Activated CD4-positive, alpha-beta T cell treated with anti-CD3 and anti-CD28 coated beads for 1 hour (primary cell): Measurements from ENCODE around the gene SYT17.
"Not testable (repeated sequence)": the region's sequence is repeated elsewhere in the genome, so short reads cannot be mapped to it uniquely, and the experiment has no call there.

ENCODE experiments used
- DNase-seq: peaks from one replicate; pipeline ENCODE4 v3.0.0-alpha.2; 2020

SYT17 gene

DNA sequence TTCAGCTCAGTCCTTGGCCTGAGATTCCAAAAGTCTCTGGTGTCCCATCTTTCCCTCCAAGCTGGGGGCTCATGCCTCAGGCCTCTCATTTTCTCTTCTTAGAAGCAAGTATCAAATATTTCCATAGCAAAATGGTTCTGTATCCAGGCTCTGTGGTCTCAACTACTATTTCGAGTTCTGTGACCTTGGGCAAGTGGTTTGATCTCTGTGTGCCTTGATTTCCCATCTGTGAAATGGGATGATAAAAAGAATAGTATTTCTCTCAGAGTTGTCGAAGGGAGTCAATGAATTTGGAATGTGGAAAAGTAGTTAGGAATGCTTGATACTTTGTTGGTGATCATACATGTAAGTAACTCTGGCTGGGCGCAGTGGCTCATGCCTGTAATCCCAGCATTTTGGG is 6.4 kb downstream of the SYT17 start:
- DNase-seq = no peak

DNA sequence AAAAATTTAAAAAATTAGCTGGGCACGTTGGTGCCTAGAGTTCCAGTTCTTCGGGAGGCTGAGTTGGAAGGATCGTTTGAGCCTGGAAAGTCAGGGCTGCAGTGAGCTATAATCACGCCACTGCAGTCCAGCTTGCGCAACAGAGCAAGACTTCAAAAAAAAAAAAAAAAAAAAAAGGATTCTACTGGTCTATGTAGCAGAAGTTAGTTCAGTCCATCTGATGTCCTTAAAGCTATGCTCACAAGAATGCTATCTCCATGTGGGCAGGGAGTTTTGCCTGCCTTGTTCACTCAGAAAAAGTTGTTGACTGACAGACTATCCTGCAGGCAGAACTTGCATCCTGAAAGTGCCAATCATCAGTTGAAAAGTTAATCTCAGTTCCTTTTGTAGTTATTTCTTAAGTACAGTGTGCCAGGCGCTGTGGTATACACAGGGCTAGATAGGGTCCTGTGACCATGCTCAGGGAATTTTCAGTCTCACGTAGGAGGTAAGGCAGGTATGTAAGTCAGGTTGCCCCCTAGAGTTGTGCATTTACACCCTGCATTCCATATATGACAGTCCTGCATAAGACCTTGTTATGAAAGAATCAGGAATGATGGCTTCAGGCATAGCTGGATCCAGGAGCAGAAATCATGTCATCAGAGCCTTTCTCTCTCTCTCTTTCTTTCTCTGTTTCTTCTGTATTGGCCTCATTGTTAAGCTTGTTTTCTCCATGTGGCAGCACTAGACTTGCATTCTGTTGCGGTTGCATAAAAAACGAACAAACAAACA is 7.6 kb downstream of the SYT17 start:
- DNase-seq = no peak

DNA sequence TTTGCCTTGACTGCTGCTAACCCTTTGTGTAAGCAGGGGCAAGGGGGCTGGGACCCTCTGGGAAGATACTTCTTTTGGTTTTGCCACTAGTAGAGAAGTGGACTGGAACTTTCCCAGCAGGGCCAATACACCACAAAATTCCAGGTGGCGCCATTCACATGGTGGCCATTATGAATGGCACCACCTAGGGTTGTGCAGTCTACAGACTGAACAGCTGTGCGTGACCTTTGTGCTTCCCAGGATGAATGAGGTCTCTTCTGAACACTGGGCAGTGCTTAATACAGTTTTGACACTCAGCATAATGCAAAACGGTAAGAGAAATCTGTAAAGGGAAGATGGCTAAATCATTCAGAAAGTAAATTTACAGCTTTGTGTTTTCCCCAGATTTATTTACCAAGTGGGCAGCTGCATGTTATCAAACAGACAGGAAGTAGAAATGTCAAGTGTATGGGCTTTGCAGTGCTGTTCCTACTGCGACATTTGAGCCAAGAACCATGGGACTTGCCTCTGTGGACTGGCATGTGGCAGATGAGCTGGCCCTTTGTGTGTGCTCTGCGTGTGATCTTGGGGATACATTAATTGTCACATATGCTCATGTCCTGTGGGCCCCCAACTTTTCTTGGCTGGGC is 9.2 kb downstream of the SYT17 start:
- DNase-seq = no peak

DNA sequence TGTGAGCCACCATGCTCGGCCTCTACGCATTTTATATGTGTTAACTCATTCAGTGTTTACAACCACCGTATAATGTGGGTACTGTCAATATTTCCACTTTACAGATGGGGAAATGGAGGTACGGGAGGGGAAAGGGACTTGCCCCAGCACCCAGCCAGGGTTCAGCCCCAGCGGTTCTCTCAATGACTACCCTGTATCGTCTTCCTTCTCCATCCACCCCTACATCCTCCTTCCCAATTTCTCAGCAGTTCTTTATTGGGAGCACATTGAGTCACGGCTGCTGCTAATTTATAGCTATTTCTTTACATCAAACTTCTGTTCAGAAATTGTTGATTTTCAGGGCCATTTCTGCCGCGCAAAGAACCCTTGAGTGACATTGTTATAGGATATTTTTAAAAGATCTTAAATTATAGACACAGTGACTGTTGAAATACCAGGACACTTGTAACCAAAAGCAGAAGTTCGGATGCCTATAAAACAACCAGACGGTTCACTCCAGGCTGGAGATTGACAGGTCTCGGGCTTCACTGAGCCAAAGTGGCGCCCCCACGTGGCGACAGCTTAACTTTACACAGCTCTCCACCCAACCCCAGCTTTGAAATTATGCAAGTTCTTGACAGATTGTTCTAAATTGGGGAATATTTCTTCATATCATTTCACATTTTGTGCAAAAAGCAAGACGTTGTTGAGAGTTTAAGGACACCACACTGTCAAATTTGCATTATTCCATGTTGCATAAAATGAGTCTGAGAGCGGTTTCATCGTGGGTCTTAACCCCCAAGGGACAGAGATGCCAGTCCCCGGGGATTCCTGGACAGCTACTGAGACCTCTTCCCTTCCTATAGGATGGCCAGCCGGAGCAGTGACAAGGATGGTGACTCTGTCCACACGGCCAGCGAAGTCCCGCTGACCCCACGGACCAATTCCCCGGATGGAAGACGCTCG is 11.8 kb downstream of the SYT17 start:
- DNase-seq = no peak

DNA sequence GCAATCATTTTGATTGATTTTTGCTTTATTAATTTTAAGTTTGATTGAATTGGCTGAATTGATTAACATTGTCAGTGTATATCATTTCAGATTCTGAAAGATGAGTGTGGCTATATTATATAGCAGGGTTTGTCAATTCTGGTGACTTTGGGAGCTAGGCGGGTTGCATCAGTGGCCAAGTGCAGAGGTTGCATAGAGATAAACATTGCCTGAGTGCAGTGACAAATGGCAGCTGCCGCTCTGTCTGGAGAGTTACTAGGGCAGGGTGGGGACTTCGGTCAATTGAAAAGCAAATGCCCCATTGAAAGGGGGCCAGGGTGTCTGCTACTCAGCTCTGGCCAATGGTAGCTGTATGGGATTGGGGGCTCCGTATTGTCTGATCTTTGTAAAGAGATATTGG is 12.7 kb downstream of the SYT17 start:
- no peak for DNase-seq

DNA sequence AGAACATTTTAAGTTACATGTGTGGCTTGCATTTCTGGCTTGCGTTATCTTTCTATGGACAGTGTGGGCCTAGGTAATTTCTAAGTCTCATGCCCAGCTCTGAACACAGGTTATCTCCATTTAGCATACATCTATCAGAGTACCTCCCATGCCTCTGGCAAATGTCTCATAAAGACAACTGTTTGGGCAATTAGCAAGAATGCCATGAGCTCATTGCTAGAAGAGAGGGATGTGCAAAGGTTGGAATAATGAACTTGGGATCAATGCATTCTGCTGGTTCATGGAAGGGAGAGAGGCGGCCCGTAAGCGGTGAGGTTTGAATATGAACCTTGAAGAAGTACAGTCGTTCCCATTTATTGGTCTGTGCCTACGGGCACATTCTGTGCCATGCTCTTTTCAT is 14.4 kb downstream of the SYT17 start:
- no peak for DNase-seq

DNA sequence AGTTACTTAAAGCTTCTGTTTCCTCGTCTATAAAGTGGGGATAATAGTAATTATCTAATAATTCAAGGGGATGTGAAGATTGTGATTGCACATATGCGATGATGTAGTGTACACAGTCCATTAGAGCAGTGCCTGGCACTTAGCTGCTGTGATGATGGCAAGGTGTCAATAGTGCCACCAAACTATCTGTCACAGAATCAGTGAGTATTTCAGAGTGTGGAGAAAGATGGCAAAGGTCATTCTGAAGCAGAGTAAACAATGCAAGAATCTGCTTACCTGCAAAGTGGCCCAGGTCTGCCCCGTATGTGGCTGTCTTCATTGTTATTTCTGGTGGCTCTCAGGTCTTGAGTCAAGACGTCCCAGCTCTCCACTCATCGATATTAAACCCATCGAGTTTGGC is 15.1 kb downstream of the SYT17 start:
- DNase-seq = no peak

DNA sequence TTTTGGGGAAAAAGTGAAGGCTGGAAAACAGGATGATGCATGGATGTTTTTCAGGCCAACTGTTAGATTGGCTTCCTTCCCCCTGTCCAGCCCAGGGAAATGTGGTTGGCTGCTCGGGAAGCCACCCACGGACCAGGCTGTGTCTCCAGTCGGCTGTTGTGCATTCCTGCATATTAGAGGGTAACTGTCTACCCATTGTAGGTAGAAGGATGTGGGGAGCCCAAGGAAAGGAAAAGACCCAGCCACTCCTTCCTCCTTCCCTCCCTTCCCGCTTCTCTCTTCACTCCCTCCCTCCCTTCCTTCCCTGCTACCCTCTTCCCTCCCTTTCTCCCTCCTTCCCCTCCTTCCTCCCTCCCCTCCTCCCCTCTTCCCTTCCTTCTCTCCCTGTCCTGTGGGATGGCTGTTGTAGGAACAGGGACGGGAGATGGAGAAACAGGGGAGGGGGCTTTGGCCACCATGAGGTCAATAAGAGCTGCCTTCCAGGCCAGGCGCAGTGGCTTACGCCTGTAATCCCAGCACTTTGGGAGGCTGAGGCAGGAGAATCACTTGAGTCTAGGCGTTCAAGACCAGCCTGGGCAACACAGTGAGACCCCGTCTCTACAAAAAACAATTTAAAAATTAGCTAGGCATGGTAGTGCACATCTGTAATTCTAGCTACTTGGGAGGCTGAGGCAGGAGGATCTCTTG is 16.9 kb downstream of the SYT17 start:
- DNase-seq = no peak

DNA sequence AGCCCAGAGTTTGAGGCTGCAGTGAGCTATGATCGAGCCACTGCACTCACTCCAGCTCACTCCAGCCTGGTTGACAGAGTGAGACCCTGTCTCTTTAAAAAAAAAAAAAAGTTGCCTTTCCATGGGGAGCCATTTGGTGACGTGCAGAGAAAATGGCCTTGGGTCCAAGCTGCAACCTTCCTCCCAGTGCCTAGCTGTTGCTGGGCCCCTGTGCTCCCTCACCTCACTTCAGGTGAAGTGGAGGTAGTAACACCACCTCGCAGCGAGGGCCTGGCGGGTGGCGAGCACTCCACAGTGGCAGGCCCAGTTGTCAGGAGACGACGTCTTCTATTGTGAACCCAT is 17.4 kb downstream of the SYT17 start:
- no peak for DNase-seq

DNA sequence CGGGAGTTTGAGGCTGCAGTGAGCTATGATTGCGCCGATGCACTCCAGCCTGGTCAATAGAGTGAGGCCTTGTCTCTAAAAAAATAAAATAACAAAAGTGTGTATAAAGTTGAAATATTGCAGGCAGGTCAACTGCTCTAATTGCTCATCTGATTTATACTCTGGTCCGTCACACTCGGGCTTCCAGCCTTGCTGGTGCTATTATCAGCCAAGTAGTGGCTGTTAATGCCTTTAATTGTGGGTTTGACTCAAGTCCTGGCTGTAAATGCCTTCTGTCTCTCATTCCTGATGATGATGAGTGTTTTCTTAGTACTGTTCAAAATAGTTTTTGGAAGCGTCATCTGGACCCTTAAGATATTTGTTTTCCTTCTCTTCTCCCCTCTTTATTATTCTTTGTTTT is 18.4 kb downstream of the SYT17 start:
- DNase-seq = no peak

DNA sequence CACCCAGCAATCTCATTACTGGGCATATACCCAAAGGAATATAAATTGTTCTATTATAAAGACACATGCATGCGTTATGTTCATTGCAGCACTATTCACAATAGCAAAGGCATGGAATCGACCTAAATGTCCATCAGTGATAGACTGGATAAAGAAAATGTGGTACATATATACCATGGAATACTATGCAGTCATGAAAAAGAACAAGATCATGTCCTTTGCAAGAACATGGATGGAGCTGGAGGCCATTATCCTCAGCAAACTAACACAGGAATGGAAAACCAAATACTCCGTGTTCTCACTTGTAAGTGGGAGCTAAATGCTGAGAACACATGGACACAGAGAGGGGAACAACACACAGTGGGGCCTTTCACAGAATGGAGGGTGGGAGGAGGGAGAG is 19.9 kb downstream of the SYT17 start:
- DNase-seq = not testable (repeated sequence)

DNA sequence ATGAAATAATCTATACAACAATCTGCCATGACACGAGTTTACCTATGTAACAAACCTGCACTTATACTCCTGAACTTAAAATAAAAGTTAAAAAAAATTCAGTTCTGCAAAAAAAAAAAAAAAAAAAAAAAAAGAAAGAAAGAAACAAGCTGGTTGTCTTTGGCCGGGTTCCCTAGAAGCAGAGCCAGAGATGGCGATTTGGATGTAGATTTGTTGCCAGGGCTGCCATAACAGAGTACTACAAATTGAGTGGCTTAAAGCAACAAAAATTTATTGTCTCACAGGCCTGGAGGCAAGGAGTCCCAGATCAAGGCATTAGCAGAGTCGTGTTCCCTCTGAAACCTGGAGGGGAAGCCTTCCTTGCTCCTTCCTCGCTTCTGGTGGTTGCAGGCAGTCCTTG is 20.4 kb downstream of the SYT17 start:
- DNase-seq = no peak

DNA sequence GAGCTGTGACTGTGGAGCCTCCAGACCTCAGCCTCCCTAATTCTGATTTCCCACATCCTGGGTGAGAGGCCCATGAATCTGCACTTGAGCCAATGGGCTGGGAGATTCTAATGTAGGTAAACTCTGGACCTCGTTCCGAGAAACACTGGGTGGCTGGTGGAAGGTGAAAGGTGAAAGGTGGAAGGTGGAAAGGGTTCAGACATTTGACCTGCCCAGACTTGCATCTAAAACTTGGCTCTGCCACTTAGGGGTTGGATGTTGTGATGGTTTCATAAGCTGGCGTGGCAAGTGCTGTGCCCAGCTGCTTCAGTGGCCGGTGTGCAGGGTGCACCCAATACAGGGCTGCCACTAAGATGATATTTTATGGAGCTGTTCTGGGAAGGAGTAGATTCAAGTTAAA is 24.8 kb downstream of the SYT17 start:
- DNase-seq = no peak

DNA sequence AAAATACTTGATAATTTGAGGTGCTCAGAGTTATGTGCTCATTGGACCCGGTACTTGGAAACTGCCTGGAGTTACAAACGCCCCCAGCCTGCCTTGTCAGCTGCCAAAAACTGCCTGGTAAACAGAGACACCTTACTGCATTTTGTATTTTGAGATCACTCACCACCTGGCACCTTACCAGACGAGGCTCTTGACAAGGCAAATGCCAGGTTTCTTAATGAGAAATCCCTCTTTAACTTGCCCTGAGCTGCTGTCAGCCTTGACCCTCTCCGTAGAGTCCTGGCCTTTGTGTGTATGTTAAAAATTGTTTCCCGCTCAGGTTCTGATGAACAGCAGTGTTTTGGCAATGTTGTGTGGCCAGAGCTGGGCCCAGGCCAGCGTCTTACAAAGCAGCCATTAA is 28.8 kb downstream of the SYT17 start:
- DNase-seq = no peak

DNA sequence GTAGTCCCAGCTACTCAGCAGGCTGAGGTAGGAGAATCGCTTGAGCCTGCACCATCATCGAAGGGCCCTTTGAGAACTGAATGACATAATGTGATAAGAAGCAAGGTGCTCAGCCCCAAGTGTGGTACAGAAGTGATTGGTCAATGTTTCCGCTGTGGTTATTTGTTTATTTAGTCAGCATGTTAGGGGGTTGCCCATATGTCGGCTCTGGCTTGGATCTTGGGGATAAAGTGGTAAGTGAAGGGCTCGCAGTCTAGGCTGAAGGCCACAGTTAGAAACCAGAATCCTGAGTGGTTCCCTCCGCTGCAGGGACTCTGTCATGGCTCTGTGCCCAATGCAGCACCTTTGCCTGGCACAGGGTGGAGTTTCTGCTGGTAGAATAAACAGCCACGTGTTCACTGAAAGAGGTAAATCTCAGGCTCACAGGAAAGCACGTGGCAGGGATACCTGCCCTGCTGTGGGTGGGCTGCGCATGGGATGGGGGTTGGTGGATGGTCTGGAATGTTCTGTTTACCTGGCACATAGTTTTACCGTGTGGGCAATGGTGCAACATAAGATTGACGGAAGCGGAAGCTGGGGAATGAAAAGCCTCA is 35.4 kb downstream of the SYT17 start:
- no peak for DNase-seq

DNA sequence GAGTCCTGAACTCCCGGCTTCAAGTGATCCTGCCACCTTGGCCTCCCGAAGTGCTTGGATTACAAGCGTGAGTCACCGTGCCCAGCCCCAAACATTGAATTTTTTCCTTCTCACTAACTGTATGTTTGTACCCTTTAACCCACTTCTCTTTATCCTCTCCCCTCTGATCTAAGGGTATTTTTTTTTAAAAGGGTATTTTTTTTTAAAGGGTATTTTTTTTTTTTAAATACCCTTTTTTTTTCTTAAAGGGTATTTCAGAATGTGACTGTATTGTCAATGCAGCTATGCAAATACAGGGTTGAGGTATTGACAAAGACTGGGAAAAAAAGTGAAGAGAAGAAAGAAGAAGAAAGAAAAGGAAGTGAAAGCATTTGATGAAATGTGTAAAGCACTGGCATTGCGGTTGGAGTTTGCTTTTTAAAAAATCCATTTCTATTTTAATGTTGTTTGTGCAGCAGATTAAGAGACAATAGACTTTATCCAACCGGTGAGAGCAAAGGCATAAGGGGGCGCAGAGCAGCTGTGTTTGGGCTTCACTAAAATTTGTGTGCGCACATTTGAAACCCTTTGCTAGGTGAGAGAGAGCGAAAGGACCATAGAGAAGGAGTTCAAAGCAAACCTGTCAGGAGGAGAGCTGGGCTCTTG is 42.4 kb downstream of the SYT17 start:
- DNase-seq = no peak

DNA sequence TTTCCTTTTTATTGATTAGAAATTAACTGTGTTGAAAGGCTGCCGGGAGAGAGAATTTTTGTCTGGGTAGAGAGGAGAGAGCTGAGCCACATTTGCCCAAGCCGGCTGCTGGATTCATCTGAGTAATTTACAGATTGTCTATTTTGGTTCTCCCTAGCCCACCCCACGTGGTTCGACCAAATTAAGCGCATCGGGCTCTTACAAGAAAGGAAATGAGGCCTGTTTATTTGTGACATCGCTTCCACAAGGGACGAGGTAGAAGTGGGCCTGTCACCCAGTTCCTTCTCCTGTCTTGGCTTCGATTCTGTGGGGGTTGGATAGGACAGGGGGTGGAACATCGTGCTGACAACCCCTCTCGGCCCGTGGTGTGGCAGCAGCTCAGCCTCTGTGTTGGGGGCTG is 42.9 kb downstream of the SYT17 start:
- DNase-seq = no peak

DNA sequence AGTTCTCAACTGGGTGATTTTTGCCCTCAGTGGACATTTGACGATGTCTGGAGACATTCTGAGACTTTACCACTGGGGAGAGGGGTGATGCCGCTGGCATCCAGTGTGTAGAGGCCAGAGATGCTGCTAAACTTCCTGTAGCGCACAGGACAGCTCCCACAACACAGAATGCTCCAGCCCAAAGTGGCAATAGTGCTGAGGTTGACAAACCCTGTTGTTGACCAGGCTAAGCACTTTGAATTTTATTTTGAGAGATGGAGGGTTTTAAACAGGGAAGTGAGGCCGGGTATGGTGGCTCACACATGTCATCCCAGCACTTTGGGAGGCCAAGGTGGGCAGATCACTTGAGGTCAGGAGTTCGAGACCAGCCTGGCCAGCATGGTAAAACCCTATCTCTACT is 44.0 kb downstream of the SYT17 start:
- DNase-seq = no peak

DNA sequence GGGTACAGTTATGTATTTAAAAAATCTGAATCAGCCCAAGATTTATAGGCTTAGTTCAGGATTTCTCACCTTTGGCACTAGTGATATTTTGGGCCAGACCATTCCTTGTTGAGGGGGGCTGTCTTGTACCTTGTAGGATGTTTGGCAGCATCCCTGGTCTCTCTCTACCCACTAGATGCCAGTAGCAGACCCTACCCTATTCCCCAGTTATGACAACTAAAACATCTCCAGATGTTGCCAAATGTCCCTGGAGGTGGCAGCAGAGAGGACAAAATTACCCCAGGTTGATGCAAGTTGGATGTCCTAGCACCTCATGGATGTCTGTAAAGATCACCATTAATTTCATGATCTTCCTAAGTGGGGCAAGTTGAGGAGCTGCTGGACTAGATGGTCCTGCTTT is 45.8 kb downstream of the SYT17 start:
- DNase-seq = no peak

DNA sequence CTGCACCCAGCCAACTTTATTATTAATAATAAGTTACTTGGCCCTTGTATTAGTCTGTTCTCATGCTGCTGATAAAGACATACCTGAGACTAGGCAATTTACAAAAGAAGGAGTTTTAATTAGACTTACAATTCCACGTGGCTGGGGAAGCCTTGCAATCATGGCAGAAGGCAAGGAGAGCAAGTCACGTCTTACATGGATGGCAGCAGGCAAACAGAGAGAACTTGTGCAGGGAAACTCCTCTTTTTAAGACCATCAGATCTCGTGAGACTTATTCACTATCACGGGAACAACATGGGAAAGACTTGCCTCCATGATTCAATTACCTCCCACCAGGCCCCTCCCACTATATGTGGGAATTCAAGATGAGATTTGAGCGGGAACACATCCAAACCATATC is 47.7 kb downstream of the SYT17 start:
- DNase-seq = no peak

DNA sequence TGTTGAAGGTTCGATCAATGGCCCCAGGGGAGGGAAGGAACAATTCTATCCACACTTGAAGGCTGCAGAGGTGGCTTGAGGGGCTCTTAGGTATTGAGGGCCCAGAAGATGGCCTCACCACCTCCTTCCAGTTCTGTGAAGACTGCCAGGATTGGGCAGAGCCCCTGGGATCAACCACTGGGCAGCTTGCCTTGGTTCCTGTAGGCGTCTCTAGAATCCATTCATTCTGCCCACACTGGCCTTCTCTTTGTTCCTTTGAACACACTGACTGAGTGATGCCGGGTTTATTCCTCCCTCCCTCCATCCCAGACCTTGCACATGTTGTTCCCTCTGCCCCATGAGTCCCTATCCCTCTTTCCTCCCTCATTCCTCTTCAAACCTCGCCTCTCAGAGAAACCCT is 50.5 kb downstream of the SYT17 start:
- DNase-seq = no peak

DNA sequence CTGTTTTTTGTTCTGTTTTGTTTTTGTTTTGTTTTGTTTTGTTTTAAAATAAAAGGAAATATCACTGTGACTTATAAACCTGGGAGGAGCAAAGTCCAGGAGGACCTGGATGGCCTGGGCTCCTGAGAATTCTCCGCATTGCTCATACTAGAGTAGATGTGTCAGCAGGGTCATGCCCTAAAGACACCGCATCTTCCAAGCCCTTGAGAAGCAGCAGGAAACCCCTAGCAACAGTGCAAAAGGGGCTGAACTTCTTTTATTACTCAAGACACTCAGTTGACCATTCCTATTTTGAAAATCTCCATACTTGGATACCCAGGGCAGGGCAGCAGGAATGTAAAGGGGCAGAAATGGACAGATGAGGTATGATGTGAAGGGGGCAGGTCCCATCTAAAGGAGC is 51.8 kb downstream of the SYT17 start:
- DNase-seq = no peak
